ENCODE measurements around the gene STMND1. TPM values are rescaled to one million over a fixed set of nuclear protein-coding genes. Genes with fewer than 3 reads are reported as not detected.

Gene STMND1
- total RNA-seq, 1 donor = not detected

DNA sequence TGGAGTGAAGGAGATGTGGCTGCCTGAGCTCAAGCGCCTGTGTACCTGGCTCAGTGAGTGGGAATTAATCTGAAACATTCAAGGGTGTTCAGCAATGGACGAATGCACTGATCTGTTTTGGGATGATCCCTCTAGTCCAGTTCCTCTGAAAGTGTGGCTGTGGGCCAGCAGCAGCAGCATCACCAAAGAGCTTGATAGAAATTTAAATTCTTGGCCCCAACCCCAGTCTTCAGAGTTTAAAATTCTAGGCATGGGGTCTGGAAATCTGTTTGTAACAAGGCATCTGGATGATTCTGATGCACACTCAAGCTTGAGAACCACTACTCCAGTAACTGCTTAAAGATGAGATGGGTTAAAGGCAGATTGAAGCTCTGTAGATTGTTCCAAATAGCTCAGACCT, 59.2 kb downstream of the STMND1 start:
- Histone ChIP-seq H4K20me1 (ENCODE audit: insufficient read depth, low read length) (no peaks in the 10 kb centered on the region), H3K36me3 (ENCODE audit: insufficient read depth, low read length) (no peaks in the 10 kb centered on the region), H2AFZ (ENCODE audit: low read length) (no peak overlapping the region), H3K27me3 (ENCODE audit: insufficient read depth, low read length) (peaks cover 22% of the 10 kb centered on the region), H3K9me3 (ENCODE audit: low read depth, low read length) (no peaks in the 10 kb centered on the region), H3K4me1 (ENCODE audit: insufficient read depth, low read length) (peaks cover 4% of the 10 kb centered on the region), H3K27ac (ENCODE audit: low read depth, low read length) (no peak overlapping the region), H3K4me3 (ENCODE audit: insufficient read depth, low read length) (no peak overlapping the region), H3K79me2 (ENCODE audit: insufficient read depth, low read length) (no peaks in the 10 kb centered on the region), H3K4me2 (ENCODE audit: insufficient read depth, low read length) (no peak overlapping the region)
- TF ChIP-seq, protein P1, sequence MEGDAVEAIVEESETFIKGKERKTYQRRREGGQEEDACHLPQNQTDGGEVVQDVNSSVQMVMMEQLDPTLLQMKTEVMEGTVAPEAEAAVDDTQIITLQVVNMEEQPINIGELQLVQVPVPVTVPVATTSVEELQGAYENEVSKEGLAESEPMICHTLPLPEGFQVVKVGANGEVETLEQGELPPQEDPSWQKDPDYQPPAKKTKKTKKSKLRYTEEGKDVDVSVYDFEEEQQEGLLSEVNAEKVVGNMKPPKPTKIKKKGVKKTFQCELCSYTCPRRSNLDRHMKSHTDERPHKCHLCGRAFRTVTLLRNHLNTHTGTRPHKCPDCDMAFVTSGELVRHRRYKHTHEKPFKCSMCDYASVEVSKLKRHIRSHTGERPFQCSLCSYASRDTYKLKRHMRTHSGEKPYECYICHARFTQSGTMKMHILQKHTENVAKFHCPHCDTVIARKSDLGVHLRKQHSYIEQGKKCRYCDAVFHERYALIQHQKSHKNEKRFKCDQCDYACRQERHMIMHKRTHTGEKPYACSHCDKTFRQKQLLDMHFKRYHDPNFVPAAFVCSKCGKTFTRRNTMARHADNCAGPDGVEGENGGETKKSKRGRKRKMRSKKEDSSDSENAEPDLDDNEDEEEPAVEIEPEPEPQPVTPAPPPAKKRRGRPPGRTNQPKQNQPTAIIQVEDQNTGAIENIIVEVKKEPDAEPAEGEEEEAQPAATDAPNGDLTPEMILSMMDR (IDR thresholded peaks at IDR 0.05; ENCODE audit: extremely low read depth, low read depth, low read length) = no peak
- no peak for DNase-seq (ENCODE audit: insufficient read length, low spot score, missing footprints)

DNA sequence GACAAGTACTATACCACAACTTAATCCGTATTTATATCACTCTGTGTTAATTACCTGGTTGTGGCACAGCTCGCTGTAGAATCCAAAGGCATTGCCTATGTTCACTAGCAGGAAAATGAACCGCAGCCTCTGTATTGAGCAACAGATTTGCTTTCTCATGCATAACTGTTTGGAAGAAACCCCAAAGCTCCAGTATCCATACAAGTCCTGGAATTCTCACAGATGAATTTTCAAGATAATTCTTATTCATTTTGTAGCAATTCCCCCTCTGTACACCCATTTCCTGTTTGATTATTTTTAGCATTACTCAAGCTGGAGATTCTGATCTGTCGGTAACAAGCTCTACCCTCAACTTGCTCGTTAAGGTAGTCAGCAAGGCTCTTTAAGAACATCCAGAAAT, 63.5 kb downstream of the STMND1 start:
- peaks cover 15% of the 10 kb centered on the region for H3K27me3 ChIP-seq (ENCODE audit: insufficient read depth, low read length)
- H3K4me2 ChIP-seq (ENCODE audit: insufficient read depth, low read length) = no peak overlapping the region
- H3K79me2 ChIP-seq (ENCODE audit: insufficient read depth, low read length) = no peaks in the 10 kb centered on the region
- no peaks in the 10 kb centered on the region for H3K9me3 ChIP-seq (ENCODE audit: low read depth, low read length)
- peak; percentile 65 for DNase-seq (ENCODE audit: insufficient read length, low spot score, missing footprints)
- no peak overlapping the region for H3K4me3 ChIP-seq (ENCODE audit: insufficient read depth, low read length)
- H2AFZ ChIP-seq (ENCODE audit: low read length) = no peak overlapping the region
- TF ChIP-seq, protein P1 (IDR thresholded peaks at IDR 0.05; ENCODE audit: extremely low read depth, low read depth, low read length) = no peak
- H3K27ac ChIP-seq (ENCODE audit: low read depth, low read length) = no peak overlapping the region
- peaks cover 4% of the 10 kb centered on the region for H3K4me1 ChIP-seq (ENCODE audit: insufficient read depth, low read length)
- no peaks in the 10 kb centered on the region for H4K20me1 ChIP-seq (ENCODE audit: insufficient read depth, low read length)
- no peaks in the 10 kb centered on the region for H3K36me3 ChIP-seq (ENCODE audit: insufficient read depth, low read length)

DNA sequence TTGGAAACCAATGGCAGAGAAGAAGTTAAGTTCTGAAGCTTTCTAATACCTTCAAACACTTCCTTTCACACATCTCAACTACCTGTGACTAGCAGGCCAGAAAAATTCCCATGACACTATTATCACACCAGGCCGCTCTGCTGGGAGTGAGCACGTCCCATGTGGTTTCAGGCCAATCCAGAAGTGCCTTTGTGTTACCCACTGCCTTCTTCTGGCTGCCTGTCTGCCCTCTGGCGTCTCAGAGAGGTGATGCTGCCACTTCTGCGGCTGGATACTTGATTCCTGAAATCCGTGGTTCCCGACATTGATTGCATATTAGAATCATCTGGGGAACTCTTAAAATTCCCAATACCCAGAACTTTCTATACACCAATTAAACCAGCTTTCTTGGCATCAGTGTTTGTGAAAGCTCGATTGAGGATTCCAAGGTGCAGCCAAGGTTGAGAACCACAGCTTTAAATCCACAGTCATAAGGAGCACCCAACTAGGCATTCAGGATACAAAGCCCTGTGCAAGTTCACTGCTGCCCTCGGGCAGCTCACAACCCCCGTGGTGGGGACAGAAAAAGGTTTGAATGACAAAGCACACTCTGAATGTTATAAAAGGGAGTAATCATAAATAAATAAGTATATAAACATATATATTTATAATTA, 65.6 kb downstream of the STMND1 start:
- Histone ChIP-seq H2AFZ (ENCODE audit: low read length) (peak overlapping the region; percentile 70), H3K4me1 (ENCODE audit: insufficient read depth, low read length) (peaks cover 4% of the 10 kb centered on the region), H3K4me3 (ENCODE audit: insufficient read depth, low read length) (no peak overlapping the region), H4K20me1 (ENCODE audit: insufficient read depth, low read length) (no peaks in the 10 kb centered on the region), H3K79me2 (ENCODE audit: insufficient read depth, low read length) (no peaks in the 10 kb centered on the region), H3K27ac (ENCODE audit: low read depth, low read length) (no peak overlapping the region), H3K27me3 (ENCODE audit: insufficient read depth, low read length) (peaks cover 4% of the 10 kb centered on the region), H3K36me3 (ENCODE audit: insufficient read depth, low read length) (no peaks in the 10 kb centered on the region), H3K4me2 (ENCODE audit: insufficient read depth, low read length) (peak overlapping the region; percentile 35), H3K9me3 (ENCODE audit: low read depth, low read length) (no peaks in the 10 kb centered on the region)
- DNase-seq (ENCODE audit: insufficient read length, low spot score, missing footprints) = peak; percentile 72
- TF ChIP-seq, protein P1 (IDR thresholded peaks at IDR 0.05; ENCODE audit: extremely low read depth, low read depth, low read length) = peak; percentile 69

DNA sequence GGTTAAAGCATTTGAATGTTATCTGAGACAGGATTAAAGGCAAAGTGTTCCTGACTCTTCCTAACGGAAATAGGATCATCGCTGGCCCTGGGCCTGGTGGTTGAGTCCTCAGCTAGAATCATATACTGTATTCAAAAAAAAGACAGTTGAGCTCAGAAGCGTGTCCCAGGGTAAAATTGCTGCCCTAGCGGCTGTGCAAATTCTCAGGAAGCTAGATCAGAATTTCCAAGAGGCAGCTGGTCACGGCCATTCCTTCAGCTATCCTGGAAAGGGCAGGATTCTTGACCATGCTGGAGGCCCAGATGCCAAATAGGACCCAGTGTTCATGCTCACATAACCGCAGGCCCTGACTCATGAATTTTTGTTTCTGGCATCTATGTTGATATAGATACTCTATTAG, 67.4 kb downstream of the STMND1 start:
- TF ChIP-seq, protein P1 (IDR thresholded peaks at IDR 0.05; ENCODE audit: extremely low read depth, low read depth, low read length) = no peak
- no peaks in the 10 kb centered on the region for H3K36me3 ChIP-seq (ENCODE audit: insufficient read depth, low read length)
- no peaks in the 10 kb centered on the region for H4K20me1 ChIP-seq (ENCODE audit: insufficient read depth, low read length)
- no peaks in the 10 kb centered on the region for H3K79me2 ChIP-seq (ENCODE audit: insufficient read depth, low read length)
- no peak overlapping the region for H3K4me3 ChIP-seq (ENCODE audit: insufficient read depth, low read length)
- H2AFZ ChIP-seq (ENCODE audit: low read length) = peak overlapping the region; percentile 33
- no peak overlapping the region for H3K27ac ChIP-seq (ENCODE audit: low read depth, low read length)
- DNase-seq (ENCODE audit: insufficient read length, low spot score, missing footprints) = no peak
- no peaks in the 10 kb centered on the region for H3K27me3 ChIP-seq (ENCODE audit: insufficient read depth, low read length)
- peaks cover 4% of the 10 kb centered on the region for H3K4me1 ChIP-seq (ENCODE audit: insufficient read depth, low read length)
- H3K9me3 ChIP-seq (ENCODE audit: low read depth, low read length) = no peaks in the 10 kb centered on the region
- no peak overlapping the region for H3K4me2 ChIP-seq (ENCODE audit: insufficient read depth, low read length)
